K562 (cell line): ENCODE measurements around the gene XIRP1. TPM values are rescaled to one million over a fixed set of nuclear protein-coding genes. Genes with fewer than 3 reads are reported as not detected.
A peak's percentile ranks its signal among the peaks of the same experiment; 100 is the strongest.

ENCODE experiments used
- ATAC-seq: fragments of 200-7000 bp; cut with Tn5 transposase; 3 replicates; pipeline ENCODE4 v1.9.1; 2020; ENCODE audit warnings: moderate library complexity
- BruUV-seq: library from RNA; stranded (reverse); fragments of 400-500 nt; replicated peaks from 2 replicates; lab custom pipeline; 2021; lab: Mats Ljungman, UMichigan
- CTCF ChIA-PET: fragments of 300-600 bp; formaldehyde crosslinking; extraction: SDS; loops from one replicate; lab custom pipeline; 2021; ENCODE audit warnings: low intra/inter-chr PET ratio; lab: Yijun Ruan, JAX
- POLR2A ChIA-PET: fragments of 300-600, 350-650 bp; sonication (Branson Sonifier 250); formaldehyde crosslinking; extraction: SDS; loops from one replicate; lab custom pipeline; 2021; ENCODE audit warnings: antibody characterized with exemption, inconsistent platforms; lab: Yijun Ruan, JAX
- DNase-seq, 4 experiments: peaks; one replicate each; pipeline versions ENCODE4 v3.0.0 to v3.0.0-alpha.2; 2011 to 2018; ENCODE audit warnings: low spot score in 3 of 4, mixed read lengths in 3 of 4; ENCODE audit errors: extremely low read depth in 1 of 4
- FAIRE-seq: peaks from 2 replicates; lab custom pipeline; 2011; peaks lifted over from hg19 to GRCh38; lab: Jason Lieb, UNC
- H2AFZ ChIP-seq: 2 replicates; pipeline ENCODE4 v1.6.0; 2011; ENCODE audit warnings: low read depth, low read length, control low read depth, inconsistent platforms
- H3K27ac ChIP-seq: fragments of 200-600 bp; 3 replicates; pipeline ENCODE4 v1.8.0; 2011; ENCODE audit warnings: low read depth, mild to moderate bottlenecking, control low read depth, inconsistent platforms, low read length, moderate library complexity, mixed read lengths; ENCODE audit errors: extremely low read depth
- H3K27me3 ChIP-seq, 2 experiments: fragments of 300-600 bp in 1 of 2; 2 replicates in 1 of 2; 3 replicates in 1 of 2; pipeline versions ENCODE4 v1.6.0 to v1.8.0; 2011; ENCODE audit warnings: inconsistent platforms in 2 of 2, low read length in 2 of 2, mild to moderate bottlenecking in 1 of 2, mixed read lengths in 1 of 2, moderate library complexity in 1 of 2; ENCODE audit not compliant: control insufficient read depth in 2 of 2, insufficient read depth in 2 of 2
- H3K36me3 ChIP-seq: fragments of 300-600 bp; 3 replicates; pipeline ENCODE4 v1.8.0; 2011; ENCODE audit warnings: mild to moderate bottlenecking, low read length, inconsistent platforms; ENCODE audit not compliant: control insufficient read depth, insufficient read depth
- H3K4me1 ChIP-seq, 2 experiments: fragments of 200-600 bp in 1 of 2; replicated peaks in 1 of 2; 2 replicates in 1 of 2; 3 replicates in 1 of 2; pipeline versions ENCODE4 v1.5.1 to v1.8.0; 2011; ENCODE audit warnings: inconsistent platforms in 2 of 2, low read length in 2 of 2, mild to moderate bottlenecking in 1 of 2, mixed read lengths in 1 of 2, moderate library complexity in 1 of 2; ENCODE audit not compliant: control insufficient read depth in 2 of 2, insufficient read depth in 2 of 2
- H3K4me2 ChIP-seq: 2 replicates; pipeline ENCODE4 v1.6.1; 2011; ENCODE audit warnings: low read length, control low read depth, inconsistent platforms, mixed read lengths; ENCODE audit not compliant: insufficient read depth
- H3K4me3 ChIP-seq: fragments of 200-600 bp; sonication (generic), shearing (Covaris generic); 2 replicates; pipeline ENCODE4 v1.5.1; 2016; ENCODE audit warnings: control low read depth, inconsistent platforms
- H3K79me2 ChIP-seq: fragments of 200-600 bp; 3 replicates; pipeline ENCODE4 v1.8.0; 2011; ENCODE audit warnings: low read length, inconsistent platforms; ENCODE audit not compliant: control insufficient read depth, insufficient read depth
- H3K9ac ChIP-seq, 2 experiments: 2 replicates each; pipeline versions ENCODE4 v1.6.0 to v1.6.1; 2011; ENCODE audit warnings: low read depth in 2 of 2, low read length in 2 of 2, control low read depth in 1 of 2, inconsistent platforms in 1 of 2, mild to moderate bottlenecking in 1 of 2, mixed read lengths in 1 of 2; ENCODE audit not compliant: insufficient read depth in 1 of 2
- H3K9me1 ChIP-seq: one replicate; pipeline ENCODE4 v1.6.0; 2011; ENCODE audit warnings: inconsistent platforms, mild to moderate bottlenecking, low read length, moderate library complexity; ENCODE audit not compliant: control insufficient read depth, insufficient read depth
- H3K9me3 ChIP-seq: replicated peaks from 2 replicates; pipeline ENCODE4 v1.5.1; 2011; ENCODE audit warnings: low read depth, low read length, inconsistent platforms; ENCODE audit not compliant: control insufficient read depth, insufficient read depth
- H4K20me1 ChIP-seq: replicated peaks from 2 replicates; pipeline ENCODE4 v1.6.1; 2011; ENCODE audit warnings: low read length, inconsistent platforms, mixed read lengths; ENCODE audit not compliant: control insufficient read depth, insufficient read depth
- HLTF ChIP-seq: fragments of 450-650 bp; IDR thresholded peaks from 2 replicates; pipeline ENCODE4 v1.6.1; 2016
- RHOXF2B ChIP-seq: fragments of 250-450 bp; sonication (Bioruptor Pico); conservative IDR thresholded peaks from 2 replicates; pipeline ENCODE4 v1.5.1; 2021
- ZKSCAN1 ChIP-seq: fragments of 150-350 bp; IDR thresholded peaks from 2 replicates; pipeline ENCODE4 v1.6.1; 2016; ENCODE audit warnings: low read depth, low read length
- ZNF707 ChIP-seq: fragments of 250-450 bp; sonication (Bioruptor Pico); conservative IDR thresholded peaks from 2 replicates; pipeline ENCODE4 v1.8.0; 2022; ENCODE audit warnings: inconsistent platforms, mild to moderate bottlenecking, moderate library complexity
- whole genome bisulfite sequencing: fragments of 100-300 bp; shearing (Covaris generic); methylation state at CpG from one replicate; pipeline ENCODE4 v1.1.6; 2016; ENCODE audit warnings: low coverage, mixed read lengths; ENCODE audit not compliant: insufficient coverage; ENCODE audit errors: missing lambda C conversion rate; 5-methylcytosine and 5-hydroxymethylcytosine counted together
- in situ Hi-C: fragments of 300-500 bp; cut with MboI; formaldehyde crosslinking; loops from 4 replicates; pipeline ENCODE4 v1.15.0; 2018; ENCODE audit warnings: inconsistent platforms, mixed read lengths
- intact Hi-C: fragments of 100-400 bp; cut with micrococcal nuclease; formaldehyde crosslinking; loops from 2 replicates; pipeline ENCODE4 v1.14.2; 2022
- polyA plus RNA-seq, 8 experiments: library from polyadenylated mRNA; depleted of rRNA in 4 of 8; stranded (reverse) in 5 of 8; unstranded in 3 of 8; fragments of >200 nt; fragmentation: Nextera tagmentation in 2 of 8; fragmentation: Illumina TruSeq in 1 of 8; extraction: Ambion mirVana in 2 of 8; extraction: Trizol in 1 of 8; gene quantifications; 2 replicates each; pipeline versions ENCODE4 v1.2.1 to v1.2.3, GENCODE V29; 2011 to 2014; ENCODE audit warnings: inconsistent platforms in 1 of 8, missing spikeins in 1 of 8
- total RNA-seq, 7 experiments: library from RNA; depleted of rRNA in 6 of 7; stranded (reverse); fragments of >200 nt in 6 of 7; fragmentation: Illumina TruSeq in 2 of 7; extraction: Trizol in 2 of 7; gene quantifications; 2 replicates each; pipeline versions ENCODE4 v1.2.1 to v1.2.3, GENCODE V29; 2011 to 2021; ENCODE audit warnings: low replicate concordance in 1 of 7

Gene XIRP1
- total and polyA plus RNA-seq, 9 of the 15 experiments (the other 6 are each of a cell fraction or from before 2014, with no cell fraction given): 0.03 to 0.27 (median 0.08) TPM; not detected in 3

- Histone ChIP-seq H3K9me3 (no peaks in the 10 kb centered on the region), H3K36me3 (no peaks in the 10 kb centered on the region), H3K79me2 (no peaks in the 10 kb centered on the region), H3K27ac (no peak overlapping the region), H3K4me3 (no peak overlapping the region), H4K20me1 (no peaks in the 10 kb centered on the region), H3K9ac (peak overlapping the region in 1 of 2 experiments; percentile 49; a peak in 2 of 4 replicates), H2AFZ (no peak overlapping the region), H3K4me2 (no peak overlapping the region), H3K4me1 (peaks cover 0 to 35% of the 10 kb centered on the region in 2 experiments; a peak in 2 of 5 replicates), H3K9me1 (no peaks in the 10 kb centered on the region), H3K27me3 (peaks cover 11 to 23% of the 10 kb centered on the region in 2 experiments; a peak in 4 of 5 replicates)
- FAIRE-seq: no peak
- CTCF ChIA-PET: interaction anchor here (2.9 kb wide), 1 partner anchor 100 kb away, joined by 63 read pairs; no protein-coding TSS in a partner anchor
- in situ Hi-C loops: loop anchor here (5.0 kb wide), 2 partner anchors 61 to 99 kb away; no protein-coding TSS in a partner anchor
- intact Hi-C loops: loop anchor here (1.0 kb wide), 1 partner anchor 100 kb away; no protein-coding TSS in a partner anchor
- DNase-seq: no peak
- no TSS peak for BruUV-seq
- no peak for ATAC-seq
- no peak for TF ChIP-seq ZKSCAN1
- no peak for TF ChIP-seq ZNF707
- no peak for TF ChIP-seq RHOXF2B (CRISPR knock-in tag)
- no peak for TF ChIP-seq HLTF
- POLR2A ChIA-PET: interaction anchor here (0.7 to 4.1 kb wide), 5 partner anchors 8 to 161 kb away, joined by 3 to 17 read pairs (median 4); no protein-coding TSS in a partner anchor
- 8% methylated on average over 33 of the region's 35 CpGs for WGBS
Measured at GRCh38 chr3:39188271-39189149, 3.9 kb downstream of the XIRP1 start.
